ENCODE measurements around the gene FCGBP. TPM values are rescaled to one million over a fixed set of nuclear protein-coding genes. Genes with fewer than 3 reads are reported as not detected.

FCGBP gene
- total RNA-seq (8.4 TPM), polyA plus RNA-seq (under 1 TPM; 0.06 to 0.27 (median 0.21) TPM)

- no peak for ATAC-seq (ENCODE audit: low read depth in 2 of 2)
- Mint-ChIP-seq H3K27me3 (no peaks in the 10 kb centered on the region), H3K27ac (peak within 1 kb of the TSS in 2 of 3 donors; percentile 81 to 82), H3K4me3 (peak within 1 kb of the TSS in 2 of 4 donors; percentile 44 to 54), H3K4me1 (peaks cover 4 to 53% (median 41%) of the 10 kb centered on the region in 4 donors), H3K9me3 (peaks cover 0 to 6% (median 1%) of the 10 kb centered on the region in 7 donors), H3K36me3 (peaks cover 4% of the 10 kb centered on the region)
- H3K4me1 ChIP-seq (ENCODE audit: control insufficient read depth, insufficient read depth, low read length, poor library complexity, severe bottlenecking) = peaks cover 35% of the 10 kb centered on the region
- no peak within 1 kb of the TSS for H3K4me3 ChIP-seq (ENCODE audit: low read depth, low read length)
- no peaks in the 10 kb centered on the region for H3K36me3 ChIP-seq (ENCODE audit: control insufficient read depth, insufficient read depth, low read length)
- peaks cover 0 to 2% of the 10 kb centered on the region in 2 experiments for H3K9me3 ChIP-seq (ENCODE audit: control insufficient read depth in 2 of 2, low read length in 2 of 2)
- no peak within 1 kb of the TSS for H3K27ac ChIP-seq (ENCODE audit: insufficient read depth, low read length, poor library complexity, severe bottlenecking)
- H3K27me3 ChIP-seq (ENCODE audit: control insufficient read depth, insufficient read depth, low read length) = no peaks in the 10 kb centered on the region
- DNase-seq = no peak
Observed at GRCh38 chr19:39934584-39935363, at the start of gene FCGBP. TSS of gene FCGBP (minus strand) at chr19:39934634.

- Mint-ChIP-seq H3K9me3 (peaks cover 0 to 40% (median 14%) of the 10 kb centered on the region in 7 donors), H3K27ac (no peak overlapping the region), H3K4me3 (no peak overlapping the region), H3K4me1 (peaks cover 0 to 11% (median 8%) of the 10 kb centered on the region in 4 donors), H3K27me3 (peaks cover 5% of the 10 kb centered on the region), H3K36me3 (peaks cover 59% of the 10 kb centered on the region)
- Histone ChIP-seq H3K4me1 (ENCODE audit: control insufficient read depth, insufficient read depth, low read length, poor library complexity, severe bottlenecking) (no peaks in the 10 kb centered on the region), H3K36me3 (ENCODE audit: control insufficient read depth, insufficient read depth, low read length) (peaks cover 43% of the 10 kb centered on the region), H3K27me3 (ENCODE audit: control insufficient read depth, insufficient read depth, low read length) (no peaks in the 10 kb centered on the region), H3K27ac (ENCODE audit: insufficient read depth, low read length, poor library complexity, severe bottlenecking) (no peak overlapping the region), H3K9me3 (ENCODE audit: control insufficient read depth in 2 of 2, low read length in 2 of 2) (peaks cover 26 to 45% of the 10 kb centered on the region in 2 experiments), H3K4me3 (ENCODE audit: low read depth, low read length) (no peak overlapping the region)
- ATAC-seq (ENCODE audit: low read depth in 2 of 2) = no peak
- DNase-seq = no peak
Observed at GRCh38 chr19:39983695-39984300, 49.4 kb upstream of the FCGBP start.

- Histone ChIP-seq H3K9me3 (ENCODE audit: control insufficient read depth in 2 of 2, low read length in 2 of 2) (peaks cover 26 to 40% of the 10 kb centered on the region in 2 experiments), H3K4me3 (ENCODE audit: low read depth, low read length) (no peak overlapping the region), H3K4me1 (ENCODE audit: control insufficient read depth, insufficient read depth, low read length, poor library complexity, severe bottlenecking) (no peaks in the 10 kb centered on the region), H3K36me3 (ENCODE audit: control insufficient read depth, insufficient read depth, low read length) (peaks cover 50% of the 10 kb centered on the region), H3K27ac (ENCODE audit: insufficient read depth, low read length, poor library complexity, severe bottlenecking) (no peak overlapping the region), H3K27me3 (ENCODE audit: control insufficient read depth, insufficient read depth, low read length) (no peaks in the 10 kb centered on the region)
- Mint-ChIP-seq H3K27me3 (peaks cover 5% of the 10 kb centered on the region), H3K4me3 (no peak overlapping the region), H3K4me1 (peaks cover 0 to 11% (median 7%) of the 10 kb centered on the region in 4 donors), H3K36me3 (peaks cover 65% of the 10 kb centered on the region), H3K27ac (no peak overlapping the region), H3K9me3 (peaks cover 0 to 39% (median 14%) of the 10 kb centered on the region in 7 donors)
- DNase-seq = no peak
- ATAC-seq (ENCODE audit: low read depth in 2 of 2) = no peak
Observed at GRCh38 chr19:39982883-39983282, 48.4 kb upstream of the FCGBP start.

DNA sequence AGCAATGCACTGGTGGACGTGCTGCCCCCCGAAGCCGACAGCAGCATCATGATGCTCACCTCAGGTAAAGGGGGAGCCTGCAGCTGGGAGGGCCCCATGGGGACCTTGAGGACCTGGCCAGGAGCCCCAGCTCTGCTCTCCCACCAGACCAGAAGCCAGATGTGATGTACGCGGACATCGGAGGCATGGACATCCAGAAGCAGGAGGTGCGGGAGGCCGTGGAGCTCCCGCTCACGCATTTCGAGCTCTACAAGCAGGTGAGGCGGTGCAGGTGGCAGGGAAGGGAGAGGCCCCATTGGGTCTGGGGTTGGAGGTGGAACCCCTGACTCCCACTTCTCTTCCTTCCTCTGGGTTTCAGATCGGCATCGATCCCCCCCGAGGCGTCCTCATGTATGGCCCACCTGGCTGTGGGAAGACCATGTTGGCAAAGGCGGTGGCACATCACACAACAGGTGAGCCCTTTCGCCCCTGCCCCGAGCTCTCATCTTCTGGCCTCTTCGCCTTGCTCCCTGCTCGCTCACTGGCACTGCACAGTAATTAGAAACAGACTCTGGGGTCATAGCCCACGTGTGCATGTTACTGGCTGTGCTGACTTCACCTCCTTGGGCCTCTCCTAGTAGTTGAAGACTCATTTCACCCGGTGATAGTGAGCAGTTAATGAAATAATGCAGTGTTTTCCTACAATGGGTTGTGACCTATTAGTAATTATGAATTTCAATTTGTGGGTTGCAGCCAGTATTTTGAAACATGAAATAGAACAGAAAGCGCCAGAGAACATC lies 40.1 kb upstream of the FCGBP start:
- H3K27me3 ChIP-seq (ENCODE audit: control insufficient read depth, insufficient read depth, low read length) = no peaks in the 10 kb centered on the region
- H3K4me1 ChIP-seq (ENCODE audit: control insufficient read depth, insufficient read depth, low read length, poor library complexity, severe bottlenecking) = peaks cover 24% of the 10 kb centered on the region
- Mint-ChIP-seq H3K27ac (peak overlapping the region in 2 of 3 donors; percentile 19 to 51), H3K4me1 (peaks cover 3 to 39% (median 25%) of the 10 kb centered on the region in 4 donors), H3K36me3 (peaks cover 44% of the 10 kb centered on the region), H3K4me3 (peak overlapping the region in 1 of 4 donors; percentile 85), H3K9me3 (no peaks in the 10 kb centered on the region), H3K27me3 (no peaks in the 10 kb centered on the region)
- no peak overlapping the region for H3K27ac ChIP-seq (ENCODE audit: insufficient read depth, low read length, poor library complexity, severe bottlenecking)
- H3K36me3 ChIP-seq (ENCODE audit: control insufficient read depth, insufficient read depth, low read length) = peaks cover 46% of the 10 kb centered on the region
- DNase-seq (no peak), ATAC-seq (ENCODE audit: low read depth in 2 of 2) (no peak)
- no peak overlapping the region for H3K4me3 ChIP-seq (ENCODE audit: low read depth, low read length)
- no peaks in the 10 kb centered on the region for H3K9me3 ChIP-seq (ENCODE audit: control insufficient read depth in 2 of 2, low read length in 2 of 2)

- no peaks in the 10 kb centered on the region for H3K9me3 Mint-ChIP-seq
- Histone ChIP-seq H3K27me3 (ENCODE audit: control insufficient read depth, insufficient read depth, low read length) (no peaks in the 10 kb centered on the region), H3K9me3 (ENCODE audit: control insufficient read depth in 2 of 2, low read length in 2 of 2) (no peaks in the 10 kb centered on the region), H3K4me3 (ENCODE audit: low read depth, low read length) (peak overlapping the region; percentile 73), H3K4me1 (ENCODE audit: control insufficient read depth, insufficient read depth, low read length, poor library complexity, severe bottlenecking) (peaks cover 33% of the 10 kb centered on the region), H3K27ac (ENCODE audit: insufficient read depth, low read length, poor library complexity, severe bottlenecking) (peak overlapping the region; percentile 93), H3K36me3 (ENCODE audit: control insufficient read depth, insufficient read depth, low read length) (peaks cover 27% of the 10 kb centered on the region)
- no peaks in the 10 kb centered on the region for H3K27me3 Mint-ChIP-seq
- H3K4me3 Mint-ChIP-seq = peak overlapping the region; percentile 96 to 100 (median 98)
- peaks cover 11 to 62% (median 35%) of the 10 kb centered on the region in 4 donors for H3K4me1 Mint-ChIP-seq
- ATAC-seq (ENCODE audit: low read depth in 2 of 2) (no peak), DNase-seq (peak in 1 of 3 donors; percentile 8)
- H3K36me3 Mint-ChIP-seq = peaks cover 31% of the 10 kb centered on the region
- peak overlapping the region; percentile 94 to 100 (median 100) for H3K27ac Mint-ChIP-seq
Observed at GRCh38 chr19:39971380-39972035, 37.1 kb upstream of the FCGBP start.

DNA sequence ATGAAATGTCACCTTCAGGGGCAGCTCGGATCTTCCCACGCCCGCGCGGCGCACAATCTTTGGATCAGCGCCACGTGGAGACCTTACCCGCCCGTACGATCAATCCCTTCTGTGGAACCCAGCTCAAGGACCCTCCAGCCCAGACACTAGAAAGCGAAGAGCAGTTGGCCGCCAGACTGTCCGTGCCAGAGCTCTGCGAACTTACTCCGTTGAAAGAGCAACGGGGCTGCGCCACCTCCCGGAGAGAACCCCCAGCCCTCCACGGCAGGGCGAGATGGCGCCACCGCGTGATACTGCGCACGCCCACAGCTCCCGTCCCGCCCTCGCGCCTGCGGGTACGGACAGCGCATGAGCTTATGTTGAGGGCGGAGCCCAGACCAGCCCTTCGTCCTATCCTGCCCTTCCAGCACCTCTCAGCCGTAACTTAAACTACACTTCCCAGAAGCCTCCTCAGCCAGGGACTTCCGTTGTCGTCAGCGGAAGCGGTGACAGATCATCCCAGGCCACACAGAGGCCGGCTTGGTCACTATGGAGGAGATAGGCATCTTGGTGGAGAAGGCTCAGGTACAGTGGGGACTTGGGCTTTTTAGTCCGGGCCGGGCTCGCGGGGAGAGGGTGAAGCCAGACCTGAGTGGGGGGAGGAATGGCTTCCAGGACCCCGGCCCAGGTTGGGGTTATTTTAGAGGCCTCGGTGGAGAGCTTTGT lies 36.4 kb upstream of the FCGBP start, which contains the start of gene PSMC4:
TSS of gene PSMC4 (plus strand) at position 491 of the 705 bp plus-strand sequence. CDS start at position 529, 38 bp downstream.
- no peaks in the 10 kb centered on the region for H3K27me3 Mint-ChIP-seq
- peak within 1 kb of the TSS; percentile 96 to 100 (median 98) for H3K4me3 Mint-ChIP-seq
- ATAC-seq (ENCODE audit: low read depth in 2 of 2) = peak; percentile 97 to 98
- Histone ChIP-seq H3K27me3 (ENCODE audit: control insufficient read depth, insufficient read depth, low read length) (no peaks in the 10 kb centered on the region), H3K27ac (ENCODE audit: insufficient read depth, low read length, poor library complexity, severe bottlenecking) (peak within 1 kb of the TSS; percentile 93), H3K9me3 (ENCODE audit: control insufficient read depth in 2 of 2, low read length in 2 of 2) (no peaks in the 10 kb centered on the region), H3K36me3 (ENCODE audit: control insufficient read depth, insufficient read depth, low read length) (peaks cover 27% of the 10 kb centered on the region), H3K4me1 (ENCODE audit: control insufficient read depth, insufficient read depth, low read length, poor library complexity, severe bottlenecking) (peaks cover 33% of the 10 kb centered on the region), H3K4me3 (ENCODE audit: low read depth, low read length) (peak within 1 kb of the TSS; percentile 89)
- peaks cover 31% of the 10 kb centered on the region for H3K36me3 Mint-ChIP-seq
- DNase-seq = peak; percentile 96 to 99 (median 99)
- H3K4me1 Mint-ChIP-seq = peaks cover 11 to 62% (median 35%) of the 10 kb centered on the region in 4 donors
- peak within 1 kb of the TSS; percentile 94 to 100 (median 100) for H3K27ac Mint-ChIP-seq
- H3K9me3 Mint-ChIP-seq = no peaks in the 10 kb centered on the region
